Sigmoid colon (tissue), 4 donors: ENCODE data around the gene KRTAP10-4.

Experiments
- CTCF ChIP-seq, 4 experiments: fragments of 450-650 bp in 3 of 4; fragments of 200-600 bp in 1 of 4; IDR thresholded peaks; one replicate each; pipeline ENCODE4 v1.5.1; 2016 to 2019; ENCODE audit warnings: antibody characterized with exemption in 4 of 4, mild to moderate bottlenecking in 3 of 4, moderate library complexity in 2 of 4
- POLR2A ChIP-seq, 2 donors: fragments of 450-650 bp; IDR thresholded peaks; one replicate each; pipeline ENCODE4 v1.6.1; 2016; ENCODE audit warnings: antibody characterized with exemption in 2 of 2, mild to moderate bottlenecking in 2 of 2, moderate library complexity in 2 of 2
- POLR2AphosphoS5 ChIP-seq, 4 donors: sonication (generic); formaldehyde crosslinking; IDR thresholded peaks; one replicate each; pipeline ENCODE4 v1.6.1; 2017; ENCODE audit warnings: antibody characterized with exemption in 4 of 4

GRCh38 chr21:44618504-44618903, 45.0 kb downstream of the KRTAP10-4 start:
- no peak for TF ChIP-seq CTCF (IDR thresholded peaks at IDR 0.05)
- TF ChIP-seq POLR2A (IDR thresholded peaks at IDR 0.05), result no peak
- no peak for TF ChIP-seq POLR2AphosphoS5 (IDR thresholded peaks at IDR 0.05)
